Smooth muscle cell (in vitro differentiated cells): ENCODE measurements around the gene CDK6. TPM values are rescaled to one million over a fixed set of nuclear protein-coding genes. Genes with fewer than 3 reads are reported as not detected.

Experiments
- DNase-seq: peaks from one replicate; lab custom pipeline; 2025; ENCODE audit not compliant: unreplicated experiment; lab: John Stamatoyannopoulos, UW
- H2AFZ ChIP-seq: fragments of 200-600 bp; sonication (generic); 2 replicates; pipeline ENCODE4 v1.6.0; 2016; ENCODE audit warnings: antibody characterized with exemption, low read depth, mild to moderate bottlenecking
- H3F3A ChIP-seq: fragments of 200-600 bp; sonication (generic); 2 replicates; pipeline ENCODE4 v1.6.0; 2017; ENCODE audit warnings: antibody characterized with exemption, low read depth
- H3K27ac ChIP-seq: fragments of 200-600 bp; sonication (generic); 2 replicates; pipeline ENCODE4 v1.5.1; 2016; ENCODE audit warnings: low read depth, mild to moderate bottlenecking
- H3K27me3 ChIP-seq: fragments of 200-600 bp; sonication (generic); 2 replicates; pipeline ENCODE4 v1.6.1; 2016; ENCODE audit warnings: low read depth, mild to moderate bottlenecking
- H3K36me3 ChIP-seq: fragments of 200-600 bp; sonication (generic); 2 replicates; pipeline ENCODE4 v1.5.1; 2016; ENCODE audit warnings: low read depth
- H3K4me1 ChIP-seq: fragments of 200-600 bp; sonication (generic); 2 replicates; pipeline ENCODE4 v1.5.1; 2016; ENCODE audit warnings: low read depth
- H3K4me2 ChIP-seq: fragments of 200-600 bp; sonication (generic); 2 replicates; pipeline ENCODE4 v1.6.0; 2016; ENCODE audit warnings: mild to moderate bottlenecking
- H3K4me3 ChIP-seq: fragments of 200-600 bp; sonication (generic); 2 replicates; pipeline ENCODE4 v1.5.1; 2016; ENCODE audit warnings: mild to moderate bottlenecking
- H3K79me2 ChIP-seq: fragments of 200-600 bp; sonication (generic); 2 replicates; pipeline ENCODE4 v1.6.0; 2016; ENCODE audit warnings: low read depth, mild to moderate bottlenecking
- H3K9ac ChIP-seq: fragments of 200-600 bp; sonication (generic); 2 replicates; pipeline ENCODE4 v1.6.0; 2016; ENCODE audit warnings: low read depth
- H3K9me3 ChIP-seq: fragments of 200-600 bp; sonication (generic); replicated peaks from 2 replicates; pipeline ENCODE4 v1.5.1; 2016; ENCODE audit warnings: low read depth
- H4K20me1 ChIP-seq: fragments of 200-600 bp; sonication (generic); 2 replicates; pipeline ENCODE4 v1.6.0; 2016; ENCODE audit warnings: low read depth
- WGBS: methylation state at CpG from one replicate; pipeline ENCODE4 v1.1.7; 2016; ENCODE audit warnings: low lambda C conversion rate; 5-methylcytosine and 5-hydroxymethylcytosine counted together
- polyA plus RNA-seq: library from polyadenylated mRNA; unstranded; fragments of >200 nt; fragmentation: Nextera tagmentation; extraction: Ambion mirVana; gene quantifications from 2 replicates; pipeline ENCODE4 v1.2.1, GENCODE V29; 2016
- total RNA-seq: library from RNA; depleted of rRNA; stranded (reverse); fragments of >200 nt; gene quantifications from 2 replicates; pipeline ENCODE4 v1.2.3, GENCODE V29; 2014
- TF ChIP-seq, protein P1 (sequence below): fragments of 200-600 bp; sonication (generic); IDR thresholded peaks from 2 replicates; pipeline ENCODE4 v1.5.1; 2017; ENCODE audit warnings: borderline replicate concordance, mild to moderate bottlenecking, antibody characterized with exemption; ENCODE audit not compliant: insufficient read depth, poor library complexity, severe bottlenecking

Gene CDK6
- total and polyA plus RNA-seq, 2 experiments from 2014 or later = 34.2 to 99.2 TPM

DNA sequence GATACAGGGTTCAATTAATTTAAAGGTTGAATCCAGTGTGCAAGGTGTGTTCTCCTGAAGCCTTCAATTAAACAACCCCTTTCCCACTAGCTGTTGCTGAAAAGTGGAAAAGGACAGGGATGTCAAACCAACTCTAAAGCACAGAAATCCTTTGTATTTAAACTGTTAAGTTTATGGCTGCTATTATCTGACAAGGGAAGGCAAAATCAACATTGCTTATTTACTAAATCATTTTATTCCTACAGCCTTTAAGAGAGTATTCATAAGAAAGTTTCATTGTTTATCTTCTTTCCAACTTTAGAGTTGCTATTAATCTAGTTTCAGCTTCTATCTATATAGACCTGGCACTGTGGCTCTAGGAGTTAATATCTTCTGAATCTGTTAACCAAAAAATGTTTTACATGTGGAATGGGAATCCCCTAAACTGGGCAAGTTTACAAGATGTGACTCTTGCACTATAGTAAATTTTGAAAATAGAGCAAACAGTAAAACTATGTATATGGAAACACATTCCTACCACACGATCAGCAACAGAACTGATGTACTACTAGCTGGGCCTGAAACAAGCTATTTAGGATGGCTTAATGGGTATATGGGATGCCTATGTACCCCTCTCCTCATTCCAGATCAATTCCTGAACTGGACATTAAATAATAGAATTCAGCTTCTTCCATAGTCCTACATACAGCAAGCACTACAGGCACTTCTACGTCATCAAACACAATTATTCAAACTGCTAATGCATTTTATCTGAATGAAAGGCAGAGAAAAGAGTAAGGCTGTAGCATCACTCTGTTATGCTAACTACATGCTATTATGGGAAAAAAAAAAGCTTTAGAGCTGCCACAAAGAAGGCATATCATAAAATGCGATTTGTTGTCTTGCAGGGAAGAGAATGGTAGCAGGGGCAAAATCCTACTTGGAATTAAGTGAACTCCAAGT, 52.8 kb downstream of the CDK6 start:
- no peak overlapping the region for H3K4me2 ChIP-seq
- no peaks in the 10 kb centered on the region for H3K36me3 ChIP-seq
- DNase-seq = no peak
- H3F3A ChIP-seq = peaks cover 4% of the 10 kb centered on the region
- TF ChIP-seq, protein P1, sequence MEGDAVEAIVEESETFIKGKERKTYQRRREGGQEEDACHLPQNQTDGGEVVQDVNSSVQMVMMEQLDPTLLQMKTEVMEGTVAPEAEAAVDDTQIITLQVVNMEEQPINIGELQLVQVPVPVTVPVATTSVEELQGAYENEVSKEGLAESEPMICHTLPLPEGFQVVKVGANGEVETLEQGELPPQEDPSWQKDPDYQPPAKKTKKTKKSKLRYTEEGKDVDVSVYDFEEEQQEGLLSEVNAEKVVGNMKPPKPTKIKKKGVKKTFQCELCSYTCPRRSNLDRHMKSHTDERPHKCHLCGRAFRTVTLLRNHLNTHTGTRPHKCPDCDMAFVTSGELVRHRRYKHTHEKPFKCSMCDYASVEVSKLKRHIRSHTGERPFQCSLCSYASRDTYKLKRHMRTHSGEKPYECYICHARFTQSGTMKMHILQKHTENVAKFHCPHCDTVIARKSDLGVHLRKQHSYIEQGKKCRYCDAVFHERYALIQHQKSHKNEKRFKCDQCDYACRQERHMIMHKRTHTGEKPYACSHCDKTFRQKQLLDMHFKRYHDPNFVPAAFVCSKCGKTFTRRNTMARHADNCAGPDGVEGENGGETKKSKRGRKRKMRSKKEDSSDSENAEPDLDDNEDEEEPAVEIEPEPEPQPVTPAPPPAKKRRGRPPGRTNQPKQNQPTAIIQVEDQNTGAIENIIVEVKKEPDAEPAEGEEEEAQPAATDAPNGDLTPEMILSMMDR = no peak
- no peak overlapping the region for H3K4me3 ChIP-seq
- no peak overlapping the region for H3K9ac ChIP-seq
- H3K27me3 ChIP-seq = no peaks in the 10 kb centered on the region
- no peak overlapping the region for H2AFZ ChIP-seq
- peaks cover 97% of the 10 kb centered on the region for H3K79me2 ChIP-seq
- no peak overlapping the region for H3K27ac ChIP-seq
- H3K9me3 ChIP-seq = no peaks in the 10 kb centered on the region
- WGBS = 82% methylated on average over 3 of the region's 3 CpGs
- H3K4me1 ChIP-seq = peaks cover 18% of the 10 kb centered on the region
- H4K20me1 ChIP-seq = peaks cover 80% of the 10 kb centered on the region

DNA sequence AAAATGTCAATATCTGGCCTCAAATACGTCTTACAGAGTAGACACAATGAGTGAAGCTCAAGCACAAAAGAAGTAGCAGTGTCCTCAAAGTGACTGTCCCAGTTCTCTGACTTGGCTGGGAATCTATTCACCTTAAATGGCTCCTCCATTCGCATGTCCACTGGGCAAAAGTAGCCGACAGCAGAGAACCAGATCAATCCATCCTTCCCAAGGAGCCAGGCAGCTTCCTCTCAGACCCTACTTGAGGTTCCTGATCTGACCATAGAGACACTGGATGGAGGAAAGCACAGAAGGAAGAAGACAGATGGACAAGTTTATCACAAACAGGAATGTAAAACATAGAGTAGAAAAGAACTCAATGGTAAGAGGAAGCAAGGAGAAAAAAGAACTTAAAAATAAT, 53.5 kb downstream of the CDK6 start:
- Histone ChIP-seq H3F3A (peaks cover 4% of the 10 kb centered on the region), H3K79me2 (peaks cover 97% of the 10 kb centered on the region), H3K9me3 (no peaks in the 10 kb centered on the region), H3K27me3 (no peaks in the 10 kb centered on the region), H3K27ac (no peak overlapping the region), H3K4me3 (no peak overlapping the region), H2AFZ (no peak overlapping the region), H3K4me2 (no peak overlapping the region), H3K4me1 (peaks cover 18% of the 10 kb centered on the region), H3K9ac (no peak overlapping the region), H4K20me1 (peaks cover 80% of the 10 kb centered on the region), H3K36me3 (no peaks in the 10 kb centered on the region)
- 97% methylated on average over 3 of the region's 3 CpGs for WGBS
- TF ChIP-seq, protein P1 = no peak
- no peak for DNase-seq

DNA sequence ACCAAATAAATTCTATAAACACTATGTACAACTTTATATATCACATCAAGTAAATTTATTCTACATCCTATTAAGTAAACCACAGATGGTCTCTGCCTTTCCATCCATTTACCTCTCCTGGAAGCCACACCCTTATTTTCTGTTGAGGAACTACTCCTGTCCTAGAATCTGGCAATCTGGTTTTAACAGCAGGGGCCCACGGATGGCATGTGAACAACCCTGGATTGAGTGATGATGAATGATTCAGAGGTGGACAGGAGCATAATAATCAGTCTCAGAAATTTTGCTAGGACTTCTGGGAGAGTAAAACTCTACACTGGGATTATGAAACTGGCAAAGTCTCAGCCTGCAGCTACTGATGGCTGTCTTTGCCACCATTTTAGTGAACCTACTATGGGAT, 54.1 kb downstream of the CDK6 start:
- Histone ChIP-seq H4K20me1 (peaks cover 80% of the 10 kb centered on the region), H3K36me3 (no peaks in the 10 kb centered on the region), H3K9me3 (no peaks in the 10 kb centered on the region), H3K4me1 (peaks cover 18% of the 10 kb centered on the region), H3K27me3 (no peaks in the 10 kb centered on the region), H3K4me2 (no peak overlapping the region), H3F3A (peaks cover under 1% of the 10 kb centered on the region), H3K4me3 (no peak overlapping the region), H3K9ac (no peak overlapping the region), H3K27ac (no peak overlapping the region), H3K79me2 (peaks cover 97% of the 10 kb centered on the region), H2AFZ (no peak overlapping the region)
- no peak for DNase-seq
- 81% methylated on average over 1 of the region's 1 CpG for WGBS
- TF ChIP-seq, protein P1 = no peak
